Activated CD4-positive, alpha-beta memory T cell treated with anti-CD3 and anti-CD28 coated beads for 36 hours (primary cell): Measurements from ENCODE around the gene KIAA1549. TPM values are rescaled to one million over a fixed set of nuclear protein-coding genes. Genes with fewer than 3 reads are reported as not detected.
"Not testable (repeated sequence)": the region's sequence is repeated elsewhere in the genome, so short reads cannot be mapped to it uniquely, and the experiment has no call there.

ENCODE experiments used
- CTCF ChIA-PET: fragments of 350-600 bp; sonication (Branson Sonifier 250); formaldehyde crosslinking; loops from one replicate; lab custom pipeline; 2021; ENCODE audit warnings: antibody characterized with exemption, inconsistent platforms; lab: Charles Lee
- POLR2A ChIA-PET: fragments of 350-600 bp; sonication (Branson Sonifier 250); formaldehyde crosslinking; loops from one replicate; lab custom pipeline; 2021; ENCODE audit warnings: antibody characterized with exemption; lab: Charles Lee
- DNase-seq: peaks from one replicate; pipeline ENCODE4 v3.0.0-alpha.2; 2020
- H3K27ac Mint-ChIP-seq: one replicate; pipeline ENCODE4 v1.8.0; 2021; ENCODE audit warnings: mixed read lengths
- H3K27me3 Mint-ChIP-seq: one replicate; pipeline ENCODE4 v1.8.0; 2021; ENCODE audit warnings: mixed read lengths
- H3K36me3 Mint-ChIP-seq: one replicate; pipeline ENCODE4 v1.8.0; 2021; ENCODE audit warnings: mixed read lengths
- H3K4me1 Mint-ChIP-seq: one replicate; pipeline ENCODE4 v1.8.0; 2021; ENCODE audit warnings: low read depth, mixed read lengths
- H3K4me3 Mint-ChIP-seq: one replicate; pipeline ENCODE4 v1.8.0; 2021; ENCODE audit warnings: mild to moderate bottlenecking, mixed read lengths
- H3K9me3 Mint-ChIP-seq: one replicate; pipeline ENCODE4 v1.8.0; 2021; ENCODE audit warnings: mixed read lengths
- intact Hi-C: fragments of 100-400 bp; cut with micrococcal nuclease; formaldehyde crosslinking; loops from one replicate; pipeline ENCODE4 v1.15.1; 2023
- total RNA-seq, 2 experiments: library from RNA; stranded (reverse); gene quantifications; one replicate each; pipeline ENCODE4 v1.2.3, GENCODE V29; 2021

The KIAA1549 gene
- total RNA-seq, 2 experiments from 2014 or later: 0.85 to 0.95 TPM

- no peak overlapping the region for H3K4me3 Mint-ChIP-seq
- ChIA-PET CTCF (interaction anchor here (1.5 kb wide), 1 partner anchor 78 kb away, joined by 3 read pairs; no protein-coding TSS in a partner anchor), POLR2A (no interaction called here)
- no peaks in the 10 kb centered on the region for H3K9me3 Mint-ChIP-seq
- no peaks in the 10 kb centered on the region for H3K36me3 Mint-ChIP-seq
- intact Hi-C loops: no loop called here
- H3K4me1 Mint-ChIP-seq: peaks cover 13% of the 10 kb centered on the region
- DNase-seq: no peak
- H3K27me3 Mint-ChIP-seq: no peaks in the 10 kb centered on the region
- H3K27ac Mint-ChIP-seq: peak overlapping the region; percentile 35
Observed at GRCh38 chr7:138816650-138817049, 164.5 kb downstream of the KIAA1549 start.

- H3K36me3 Mint-ChIP-seq: no peaks in the 10 kb centered on the region
- H3K27me3 Mint-ChIP-seq: no peaks in the 10 kb centered on the region
- no peaks in the 10 kb centered on the region for H3K9me3 Mint-ChIP-seq
- no peak overlapping the region for H3K4me3 Mint-ChIP-seq
- CTCF ChIA-PET: no interaction called here
- POLR2A ChIA-PET: no interaction called here
- no peak for DNase-seq
- intact Hi-C loops: no loop called here
- H3K4me1 Mint-ChIP-seq: peaks cover 13% of the 10 kb centered on the region
- no peak overlapping the region for H3K27ac Mint-ChIP-seq
Observed at GRCh38 chr7:138814816-138815332, 166.3 kb downstream of the KIAA1549 start.

- no peak for DNase-seq
- Mint-ChIP-seq H3K27ac (no peak overlapping the region), H3K4me1 (peaks cover 13% of the 10 kb centered on the region), H3K9me3 (no peaks in the 10 kb centered on the region), H3K4me3 (no peak overlapping the region), H3K36me3 (no peaks in the 10 kb centered on the region), H3K27me3 (no peaks in the 10 kb centered on the region)
- ChIA-PET CTCF (no interaction called here), POLR2A (interaction anchor here (0.6 kb wide), 1 partner anchor 45 kb away, joined by 4 read pairs; no protein-coding TSS in a partner anchor)
- intact Hi-C loops: no loop called here
Observed at GRCh38 chr7:138813945-138814344, 167.2 kb downstream of the KIAA1549 start.

GRCh38 chr7:138811327-138811726 lies 169.9 kb downstream of the KIAA1549 start:
- H3K9me3 Mint-ChIP-seq, intact Hi-C loops, POLR2A ChIA-PET, H3K27ac Mint-ChIP-seq, H3K4me1 Mint-ChIP-seq, DNase-seq, CTCF ChIA-PET, H3K36me3 Mint-ChIP-seq, H3K4me3 Mint-ChIP-seq, H3K27me3 Mint-ChIP-seq: not testable (repeated sequence)

- Mint-ChIP-seq H3K4me3 (no peak overlapping the region), H3K27ac (no peak overlapping the region), H3K36me3 (no peaks in the 10 kb centered on the region), H3K27me3 (peaks cover 2% of the 10 kb centered on the region), H3K4me1 (peaks cover 7% of the 10 kb centered on the region), H3K9me3 (peaks cover 5% of the 10 kb centered on the region)
- CTCF ChIA-PET: no interaction called here
- POLR2A ChIA-PET: no interaction called here
- intact Hi-C loops: no loop called here
- DNase-seq: no peak
Observed at GRCh38 chr7:138809346-138809745, 171.8 kb downstream of the KIAA1549 start.

GRCh38 chr7:138804618-138805017 lies 176.6 kb downstream of the KIAA1549 start:
- H3K4me1 Mint-ChIP-seq: peaks cover 3% of the 10 kb centered on the region
- H3K27ac Mint-ChIP-seq: no peak overlapping the region
- intact Hi-C loops: loop anchor here (2.0 kb wide), 1 partner anchor 52 kb away; no protein-coding TSS in a partner anchor
- no peaks in the 10 kb centered on the region for H3K36me3 Mint-ChIP-seq
- peaks cover 2% of the 10 kb centered on the region for H3K27me3 Mint-ChIP-seq
- H3K9me3 Mint-ChIP-seq: peaks cover 5% of the 10 kb centered on the region
- no peak overlapping the region for H3K4me3 Mint-ChIP-seq
- ChIA-PET CTCF (no interaction called here), POLR2A (interaction anchor here (0.6 kb wide), 1 partner anchor 36 kb away, joined by 3 read pairs; no protein-coding TSS in a partner anchor)
- peak; percentile 15 for DNase-seq

GRCh38 chr7:138802706-138803105 lies 178.5 kb downstream of the KIAA1549 start:
- POLR2A ChIA-PET: no interaction called here
- H3K4me3 Mint-ChIP-seq: no peak overlapping the region
- CTCF ChIA-PET: no interaction called here
- intact Hi-C loops: no loop called here
- peaks cover 4% of the 10 kb centered on the region for H3K4me1 Mint-ChIP-seq
- H3K9me3 Mint-ChIP-seq: peaks cover 3% of the 10 kb centered on the region
- no peak overlapping the region for H3K27ac Mint-ChIP-seq
- H3K36me3 Mint-ChIP-seq: no peaks in the 10 kb centered on the region
- H3K27me3 Mint-ChIP-seq: peaks cover 6% of the 10 kb centered on the region
- no peak for DNase-seq

- no peak overlapping the region for H3K4me3 Mint-ChIP-seq
- H3K36me3 Mint-ChIP-seq: no peaks in the 10 kb centered on the region
- ChIA-PET POLR2A (no interaction called here), CTCF (no interaction called here)
- intact Hi-C loops: no loop called here
- H3K9me3 Mint-ChIP-seq: no peaks in the 10 kb centered on the region
- H3K4me1 Mint-ChIP-seq: peaks cover 7% of the 10 kb centered on the region
- H3K27me3 Mint-ChIP-seq: peaks cover 6% of the 10 kb centered on the region
- no peak for DNase-seq
- H3K27ac Mint-ChIP-seq: no peak overlapping the region
Observed at GRCh38 chr7:138801256-138801655, 179.9 kb downstream of the KIAA1549 start.

GRCh38 chr7:138799336-138800000 lies 181.7 kb downstream of the KIAA1549 start:
- H3K27me3 Mint-ChIP-seq: peaks cover 4% of the 10 kb centered on the region
- H3K9me3 Mint-ChIP-seq: no peaks in the 10 kb centered on the region
- DNase-seq: no peak
- ChIA-PET CTCF (no interaction called here), POLR2A (no interaction called here)
- H3K4me1 Mint-ChIP-seq: peaks cover 4% of the 10 kb centered on the region
- intact Hi-C loops: no loop called here
- no peak overlapping the region for H3K4me3 Mint-ChIP-seq
- H3K36me3 Mint-ChIP-seq: no peaks in the 10 kb centered on the region
- no peak overlapping the region for H3K27ac Mint-ChIP-seq

- POLR2A ChIA-PET: no interaction called here
Observed at GRCh38 chr7:138798836-138799235, 182.4 kb downstream of the KIAA1549 start.

GRCh38 chr7:138797715-138798320 lies 183.4 kb downstream of the KIAA1549 start, which contains the start of the genes ATP6V0A4 and TMEM213:
TSS of gene ATP6V0A4 (minus strand) at chr7:138798196. CDS start at chr7:138771247, 26,949 bp downstream.
TSS of gene TMEM213 (plus strand) at chr7:138797994. CDS start at chr7:138798105, 111 bp downstream.
- ChIA-PET POLR2A (no interaction called here), CTCF (no interaction called here)
- Mint-ChIP-seq H3K4me3 (no peak within 1 kb of the TSS), H3K27ac (no peak within 1 kb of the TSS), H3K9me3 (no peaks in the 10 kb centered on the region), H3K4me1 (peaks cover 4% of the 10 kb centered on the region), H3K36me3 (no peaks in the 10 kb centered on the region), H3K27me3 (peaks cover 6% of the 10 kb centered on the region)
- intact Hi-C loops: no loop called here
- no peak for DNase-seq

More at GRCh38 chr7:138798836-138799235, 182.4 kb downstream of the KIAA1549 start:
- Mint-ChIP-seq H3K27me3 (peaks cover 4% of the 10 kb centered on the region), H3K36me3 (no peaks in the 10 kb centered on the region), H3K9me3 (no peaks in the 10 kb centered on the region), H3K4me3 (no peak overlapping the region), H3K27ac (no peak overlapping the region), H3K4me1 (peaks cover 4% of the 10 kb centered on the region)
- CTCF ChIA-PET: no interaction called here
- intact Hi-C loops: no loop called here
- no peak for DNase-seq

- CTCF ChIA-PET: not testable (repeated sequence)
Observed at GRCh38 chr7:138797046-138797445, 184.1 kb downstream of the KIAA1549 start.

More at GRCh38 chr7:138797046-138797445, 184.1 kb downstream of the KIAA1549 start:
- H3K4me1 Mint-ChIP-seq, H3K27ac Mint-ChIP-seq, H3K36me3 Mint-ChIP-seq, DNase-seq, H3K4me3 Mint-ChIP-seq, POLR2A ChIA-PET, H3K27me3 Mint-ChIP-seq, H3K9me3 Mint-ChIP-seq, intact Hi-C loops: not testable (repeated sequence)
